Kidney tubule cell (primary cell): ENCODE results near the gene SP4.
A peak's percentile ranks its signal among the peaks of the same experiment; 100 is the strongest.
"Not testable (repeated sequence)": the region's sequence is repeated elsewhere in the genome, so short reads cannot be mapped to it uniquely, and the experiment has no call there.

Experiments used
- DNase-seq: peaks from one replicate; pipeline ENCODE4 v3.0.0-alpha.2; 2018; ENCODE audit warnings: low spot score

The SP4 gene

GRCh38 chr7:21526007-21526406 lies 98.1 kb downstream of the SP4 start:
- peak; percentile 2 for DNase-seq

DNA sequence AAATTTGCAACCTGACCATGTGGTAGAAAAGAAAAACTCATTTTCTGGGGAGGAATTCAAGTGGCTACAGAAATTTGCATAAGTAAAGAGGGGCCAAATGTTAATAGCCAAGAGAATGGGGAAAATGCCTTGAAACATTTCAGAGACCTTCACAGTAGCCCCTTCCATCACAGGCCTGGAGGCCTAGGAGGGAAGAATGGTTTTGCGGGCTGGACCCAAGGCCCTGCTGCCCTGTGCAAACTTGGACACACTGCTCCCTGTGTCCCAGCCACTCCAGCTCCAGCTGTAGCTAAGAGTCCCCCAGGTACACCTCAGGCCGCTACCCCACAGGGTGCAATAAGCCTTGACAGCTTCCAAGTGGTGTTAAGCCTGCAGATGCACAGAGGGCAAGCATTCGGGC lies 98.6 kb downstream of the SP4 start:
- DNase-seq: no peak

GRCh38 chr7:21532485-21532884 lies 104.6 kb downstream of the SP4 start:
- DNase-seq: not testable (repeated sequence)

GRCh38 chr7:21533646-21534045 lies 105.8 kb downstream of the SP4 start:
- not testable (repeated sequence) for DNase-seq

GRCh38 chr7:21536445-21537118 lies 108.7 kb downstream of the SP4 start:
- DNase-seq: not testable (repeated sequence)

DNA sequence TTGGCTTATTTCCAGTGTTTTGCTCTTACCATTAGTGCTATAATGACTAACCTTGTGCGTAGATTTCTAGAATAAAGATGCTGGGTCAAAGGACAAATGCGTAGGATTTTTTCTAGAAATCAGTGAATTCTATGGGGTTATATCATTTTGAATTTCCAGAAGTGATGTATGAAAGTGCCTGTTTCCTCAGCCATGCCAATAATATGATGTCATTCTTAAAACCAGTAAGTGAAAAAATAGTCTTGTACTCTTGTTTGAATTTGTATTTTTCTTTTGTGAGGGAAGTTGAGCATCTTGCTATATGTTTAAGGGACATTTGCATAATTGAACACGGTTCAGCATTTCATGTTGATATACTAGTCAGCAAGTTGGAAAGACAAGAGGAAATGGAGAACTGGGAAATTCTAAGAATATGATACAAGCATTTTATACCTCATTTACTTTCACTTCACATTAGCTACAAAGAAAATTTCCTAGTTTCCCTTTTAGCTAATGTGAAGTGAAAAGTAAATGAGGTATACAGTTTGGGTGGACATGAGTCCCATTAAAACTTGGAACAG lies 111.1 kb downstream of the SP4 start:
- no peak for DNase-seq

- DNase-seq: peak; percentile 52
Measured at GRCh38 chr7:21542891-21543527, 115.1 kb downstream of the SP4 start, which contains the start of gene DNAH11. Gene DNAH11, plus strand, starts transcription at chr7:21543039. Its CDS starts 207 bp downstream, at chr7:21543246.

DNA sequence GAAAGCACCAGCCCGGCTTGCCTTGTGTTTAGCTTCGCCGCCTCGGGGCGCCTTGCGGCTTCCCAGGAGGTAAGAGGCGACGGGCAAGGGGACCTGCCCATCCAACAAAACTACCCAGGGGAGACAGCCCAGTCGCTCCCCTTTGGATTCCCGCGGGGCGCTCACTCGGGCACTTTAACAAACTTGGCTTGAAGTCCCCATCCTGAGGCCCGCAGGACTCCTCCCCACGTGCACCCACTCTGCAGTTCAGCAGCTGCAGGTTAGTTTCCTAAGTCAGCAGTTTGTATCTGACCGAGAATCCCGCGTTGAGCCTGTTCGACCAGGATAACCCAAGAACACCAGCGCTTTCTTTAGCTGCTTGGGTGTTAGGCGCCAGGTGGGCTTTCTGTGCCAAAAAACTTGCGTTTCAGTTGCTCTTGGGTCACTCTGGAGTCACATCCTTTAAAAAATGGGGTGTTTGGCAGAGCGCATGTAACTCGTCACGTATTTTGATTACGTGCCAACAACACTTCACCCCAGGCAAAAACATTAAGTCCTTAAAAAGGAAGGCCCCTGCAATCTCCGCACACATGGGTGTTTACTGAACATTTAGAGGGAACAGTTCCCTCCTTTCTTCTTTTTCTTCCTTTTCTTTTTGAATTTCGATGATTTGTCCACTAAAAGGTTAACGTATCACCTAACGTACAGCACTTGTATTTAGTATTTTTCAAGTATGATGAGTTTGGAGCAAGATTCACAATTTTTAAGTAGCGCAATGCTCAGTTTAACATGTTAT lies 115.8 kb downstream of the SP4 start:
- DNase-seq: no peak

GRCh38 chr7:21544303-21544656 lies 116.4 kb downstream of the SP4 start:
- no peak for DNase-seq

DNA sequence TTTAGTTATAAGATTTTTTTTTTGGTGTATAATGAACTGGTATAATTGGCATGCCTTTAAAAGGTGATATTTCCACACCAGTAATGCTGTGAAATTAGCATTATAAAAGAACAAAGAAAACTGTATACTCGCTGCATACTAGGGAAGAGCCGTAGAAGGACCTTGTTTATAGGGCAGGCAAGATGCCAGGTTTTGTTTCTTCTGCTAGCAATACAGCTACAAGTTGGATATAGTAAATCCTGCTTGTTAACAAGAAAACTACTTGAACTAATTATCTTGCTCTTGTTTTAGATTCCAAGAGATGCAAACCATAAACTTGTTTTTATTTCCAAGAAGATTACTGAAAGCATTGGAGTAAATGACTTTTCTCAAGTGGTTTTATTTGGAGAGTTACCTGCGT lies 116.8 kb downstream of the SP4 start:
- no peak for DNase-seq

DNA sequence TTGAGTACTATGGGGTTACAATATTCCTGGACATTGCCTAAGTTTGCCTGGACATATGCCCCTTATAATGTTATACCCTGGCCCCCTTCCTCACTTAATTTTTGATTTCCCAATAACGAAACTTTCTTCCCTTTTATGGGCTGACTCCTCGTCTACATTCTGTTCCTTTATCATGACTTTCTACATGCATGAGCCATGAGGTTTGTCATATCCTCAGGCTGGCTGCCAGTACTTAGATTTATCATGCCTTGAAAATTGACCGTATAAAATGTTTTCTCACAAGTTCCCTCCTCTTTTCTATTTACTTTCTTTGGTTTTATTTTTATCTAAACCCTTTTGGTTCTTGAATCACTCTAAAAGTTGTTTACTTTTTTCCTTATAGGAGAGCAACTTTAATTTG lies 119.6 kb downstream of the SP4 start:
- DNase-seq: no peak

DNA sequence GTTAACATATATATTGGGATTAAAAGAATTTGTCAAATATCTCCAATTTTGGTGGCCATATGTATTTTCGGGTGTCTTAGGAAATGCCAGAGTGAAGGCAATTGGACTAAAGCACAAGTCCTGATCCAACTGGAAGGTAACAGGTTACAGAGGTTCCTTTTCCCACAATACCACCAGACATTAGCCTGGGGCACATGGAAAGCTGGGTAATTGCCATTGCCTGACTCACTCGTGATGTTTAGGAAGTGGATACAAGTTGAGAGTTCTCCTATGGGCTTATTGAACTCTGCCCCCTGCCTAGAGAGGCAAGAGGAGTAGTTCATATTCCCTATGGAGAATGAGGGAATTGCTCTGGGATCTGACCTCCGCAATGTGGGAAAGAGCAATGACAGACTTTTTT lies 120.6 kb downstream of the SP4 start:
- DNase-seq: no peak

DNA sequence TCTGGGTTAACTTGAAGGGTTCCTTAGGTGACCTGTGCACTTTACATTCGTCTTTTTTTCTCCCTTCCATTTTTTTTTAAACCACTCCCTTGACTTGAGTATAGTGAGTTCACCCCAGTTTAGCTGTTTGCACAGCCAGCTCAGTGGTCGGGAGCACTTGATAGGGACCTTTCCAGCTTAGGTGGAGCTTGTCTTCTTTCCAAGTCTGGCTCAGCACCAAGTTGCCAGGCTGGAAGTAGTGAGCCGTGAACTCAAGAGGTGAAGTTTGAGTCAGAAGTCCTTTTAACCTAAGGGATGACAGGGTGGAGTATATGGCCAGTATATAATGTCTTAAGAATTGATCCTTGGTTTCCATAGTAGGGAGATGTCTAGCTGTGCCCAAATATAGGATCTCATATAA lies 122.2 kb downstream of the SP4 start:
- DNase-seq: no peak

GRCh38 chr7:21550821-21551531 lies 123.1 kb downstream of the SP4 start:
- DNase-seq: no peak

DNA sequence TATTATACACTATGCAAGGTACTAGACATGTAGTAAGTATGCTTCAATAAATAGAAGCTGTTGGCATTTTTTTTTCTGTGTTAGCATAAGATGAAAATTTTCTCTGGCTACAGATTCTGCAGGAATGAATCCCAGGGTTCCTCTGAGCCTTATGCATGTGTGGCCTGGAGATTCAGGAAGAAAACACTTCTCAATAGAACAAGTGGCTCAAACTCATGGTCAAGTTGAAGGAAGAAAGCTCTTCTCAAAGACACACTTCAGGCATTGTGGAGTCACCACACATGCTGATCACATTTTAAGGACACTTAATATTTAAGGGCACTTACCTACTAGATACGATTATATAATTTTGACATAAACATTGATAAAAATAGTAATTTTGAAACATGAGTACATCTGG lies 134.5 kb downstream of the SP4 start:
- no peak for DNase-seq
